Tongue (tissue), 2 donors: ENCODE measurements around the gene AJAP1. TPM values are rescaled to one million over a fixed set of nuclear protein-coding genes. Genes with fewer than 3 reads are reported as not detected.
A peak's percentile ranks its signal among the peaks of the same experiment; 100 is the strongest.
"Not testable (repeated sequence)": the region's sequence is repeated elsewhere in the genome, so short reads cannot be mapped to it uniquely, and the experiment has no call there.

Experiments
- DNase-seq: peaks from one replicate; pipeline ENCODE4 v3.0.0-alpha.2; 2015
- total RNA-seq: library from RNA; depleted of rRNA; stranded (reverse); fragments of >200 nt; gene quantifications from one replicate; pipeline ENCODE4 v1.2.3, GENCODE V29; 2014

AJAP1 gene
- total RNA-seq, 1 donor from 2014 or later, result 0.51 TPM

- DNase-seq, result peak; percentile 92
Observed at GRCh38 chr1:4657960-4658541, 3.6 kb downstream of the AJAP1 start.

GRCh38 chr1:4658643-4659628, 4.5 kb downstream of the AJAP1 start:
- peak; percentile 37 for DNase-seq

DNA sequence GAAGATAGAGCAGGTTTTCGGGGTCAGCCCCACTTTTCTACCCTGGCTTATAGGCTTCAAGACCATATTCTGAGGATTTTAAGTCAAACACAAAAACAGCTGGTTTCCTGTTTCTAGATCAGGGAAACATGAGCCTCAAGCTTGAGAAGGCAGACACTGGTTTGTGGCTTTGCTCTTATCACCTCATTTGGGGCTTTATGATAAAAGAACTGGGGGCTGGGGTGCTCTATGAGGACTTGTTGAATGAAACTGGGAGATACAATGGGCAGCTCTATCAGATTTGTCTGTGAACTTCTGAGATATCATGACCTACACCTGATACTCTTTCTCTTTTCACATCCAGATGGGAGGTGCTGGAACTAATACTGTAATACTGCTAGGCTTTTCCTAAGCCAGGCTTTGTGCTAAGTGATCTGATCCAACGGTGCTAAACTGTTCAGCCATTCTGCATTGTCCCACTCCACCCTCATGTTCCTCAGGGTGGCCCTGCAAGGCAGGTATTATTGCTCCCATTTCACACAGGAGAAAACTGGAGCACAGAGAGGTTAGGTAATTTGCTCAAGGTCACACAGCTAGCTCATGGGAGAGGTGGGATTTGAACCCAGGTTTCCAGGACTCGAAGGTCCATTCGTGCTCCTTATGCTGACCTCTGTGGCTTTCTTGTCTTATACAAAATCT, 6.6 kb downstream of the AJAP1 start:
- no peak for DNase-seq

- no peak for DNase-seq
Observed at GRCh38 chr1:4661595-4661917, 7.1 kb downstream of the AJAP1 start.

DNA sequence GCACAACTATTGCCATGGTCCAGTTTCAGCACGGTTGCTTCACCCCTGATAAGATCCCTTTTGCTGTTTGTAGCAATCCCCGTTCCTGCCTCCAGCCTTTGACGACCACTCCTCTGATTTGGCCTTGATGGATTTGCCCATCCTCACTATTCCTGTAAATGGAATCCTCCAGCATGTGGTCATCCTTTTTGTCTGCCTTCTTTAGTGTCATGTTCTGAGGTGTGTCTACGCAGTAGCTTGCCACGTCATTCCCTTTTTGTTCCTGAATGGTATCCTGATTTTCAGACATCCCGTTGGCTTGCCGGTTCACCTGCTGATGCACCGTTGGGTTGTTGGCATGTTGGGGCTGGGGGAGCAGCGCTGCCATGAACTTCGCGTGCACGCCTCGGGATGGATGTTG, 7.8 kb downstream of the AJAP1 start:
- no peak for DNase-seq

DNA sequence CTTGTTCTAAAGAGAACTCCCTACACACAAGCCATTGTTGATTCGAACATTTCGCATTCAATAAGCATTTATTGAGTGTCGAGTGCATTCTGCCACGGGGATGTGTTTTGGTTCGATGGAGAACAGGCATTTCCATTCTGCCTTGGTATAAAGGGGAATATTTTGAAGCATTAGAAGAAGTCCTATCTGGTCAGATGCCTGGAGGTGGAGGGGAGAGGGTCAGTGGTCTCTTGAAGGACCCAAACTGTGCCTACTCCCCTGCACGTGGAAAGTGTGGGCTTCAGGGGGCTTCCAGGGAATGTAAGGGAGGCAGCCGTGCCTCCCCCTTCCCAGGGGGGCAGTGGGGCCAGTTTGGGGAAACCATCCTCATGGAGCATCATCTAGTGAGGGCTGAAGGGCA, 8.3 kb downstream of the AJAP1 start:
- DNase-seq, result no peak

DNA sequence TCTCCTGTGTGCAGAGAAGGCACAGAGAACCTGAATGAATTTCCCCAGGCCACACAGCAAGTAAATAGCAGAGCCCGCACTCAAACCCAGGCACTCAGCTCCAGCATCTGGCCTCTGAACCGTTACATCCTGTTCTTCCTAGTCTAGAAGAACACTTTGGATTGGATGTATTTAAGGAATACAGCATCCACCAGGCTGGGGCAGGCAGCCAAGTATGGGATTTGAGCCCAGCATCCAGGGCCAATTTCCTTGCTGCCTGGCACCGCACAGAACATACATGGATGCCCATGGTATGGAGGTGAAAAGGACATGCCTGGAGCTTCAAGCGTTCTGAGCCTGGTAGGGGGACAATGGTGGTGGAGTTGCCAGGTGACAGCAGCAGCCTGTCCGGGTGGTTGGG, 9.7 kb downstream of the AJAP1 start:
- peak; percentile 34 for DNase-seq

DNA sequence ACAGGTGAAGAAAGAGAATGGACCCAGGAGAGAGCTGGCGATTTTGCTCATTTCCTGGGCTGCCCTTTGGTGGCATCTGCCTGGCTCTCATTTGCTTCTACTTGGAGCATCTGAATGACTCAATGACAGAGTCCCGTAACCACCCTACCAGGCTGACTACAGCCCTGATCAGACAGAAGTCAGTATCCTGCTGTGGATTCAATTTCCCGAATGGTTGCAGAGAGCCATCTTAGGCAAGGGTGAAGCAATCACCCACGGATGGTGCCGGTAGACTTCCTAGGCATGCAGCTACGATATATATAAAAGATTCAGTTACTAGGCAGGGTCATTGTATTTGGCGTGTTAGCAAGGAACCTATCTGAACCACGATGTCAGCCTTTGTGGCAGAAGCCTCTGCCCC, 10.2 kb downstream of the AJAP1 start:
- no peak for DNase-seq

DNA sequence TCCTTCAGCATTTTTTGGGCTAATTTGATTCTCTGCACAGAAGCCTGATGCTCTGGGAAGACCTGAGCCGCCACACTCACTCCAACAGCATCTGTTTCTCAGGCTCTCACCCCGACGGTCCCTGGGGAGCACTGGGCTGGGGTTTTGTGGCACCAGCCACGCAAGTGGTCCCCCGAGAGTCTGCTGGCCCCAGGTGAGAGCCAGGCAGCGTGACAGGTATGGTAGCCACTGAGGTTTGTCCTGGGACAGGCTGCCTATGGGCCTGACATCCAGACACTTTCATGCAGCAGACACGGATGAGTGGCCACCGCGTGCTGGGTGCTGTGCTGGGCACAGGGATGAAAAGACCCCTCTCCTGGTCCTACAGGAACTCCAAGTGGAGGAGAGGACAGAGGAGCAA, 11.0 kb downstream of the AJAP1 start:
- no peak for DNase-seq

- DNase-seq, result not testable (repeated sequence)
Observed at GRCh38 chr1:4666683-4667082, 12.3 kb downstream of the AJAP1 start.

GRCh38 chr1:4668743-4669700, 14.6 kb downstream of the AJAP1 start:
- no peak for DNase-seq

- no peak for DNase-seq
Observed at GRCh38 chr1:4670265-4670664, 15.9 kb downstream of the AJAP1 start.

DNA sequence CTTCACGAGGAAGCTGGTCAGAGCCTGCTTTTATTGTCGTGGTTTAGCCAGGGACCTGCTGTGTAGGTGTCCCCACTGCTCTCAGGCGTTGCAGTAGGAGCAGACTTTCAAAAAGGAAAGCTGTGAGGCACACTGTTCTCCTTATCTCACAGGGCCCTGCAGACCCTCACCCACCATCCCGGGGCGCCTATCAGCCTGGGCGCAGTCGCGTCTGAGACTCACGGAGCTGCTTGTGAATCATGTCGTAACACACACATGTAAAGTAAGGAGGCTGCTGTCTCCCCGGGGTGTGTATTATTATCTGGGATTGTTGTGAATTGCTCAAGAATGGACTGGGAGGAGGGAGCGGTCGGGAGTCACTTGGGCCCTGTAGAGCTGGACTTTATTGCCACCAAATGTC, 17.4 kb downstream of the AJAP1 start:
- DNase-seq, result no peak

GRCh38 chr1:4673494-4673893, 19.1 kb downstream of the AJAP1 start:
- DNase-seq, result no peak

DNA sequence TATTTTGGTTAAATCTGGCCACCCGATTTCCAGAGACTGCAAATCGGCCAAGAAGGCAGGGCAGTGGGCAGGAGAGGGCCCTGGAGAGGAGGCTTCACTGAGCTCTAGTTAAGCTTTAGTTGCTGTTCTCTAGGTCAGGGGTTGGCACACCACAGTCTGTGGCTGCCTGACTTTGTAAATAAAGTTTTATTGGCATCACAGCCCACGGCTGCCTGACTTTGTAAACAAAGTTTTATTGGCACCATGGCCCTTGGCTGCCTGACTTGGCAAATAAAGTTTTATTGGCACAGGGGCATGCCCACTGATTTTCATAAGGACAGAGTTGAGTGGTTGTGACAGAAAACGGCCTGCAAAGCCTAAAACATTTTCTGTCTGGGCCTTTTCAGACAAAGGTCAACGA, 19.7 kb downstream of the AJAP1 start:
- DNase-seq, result no peak

DNA sequence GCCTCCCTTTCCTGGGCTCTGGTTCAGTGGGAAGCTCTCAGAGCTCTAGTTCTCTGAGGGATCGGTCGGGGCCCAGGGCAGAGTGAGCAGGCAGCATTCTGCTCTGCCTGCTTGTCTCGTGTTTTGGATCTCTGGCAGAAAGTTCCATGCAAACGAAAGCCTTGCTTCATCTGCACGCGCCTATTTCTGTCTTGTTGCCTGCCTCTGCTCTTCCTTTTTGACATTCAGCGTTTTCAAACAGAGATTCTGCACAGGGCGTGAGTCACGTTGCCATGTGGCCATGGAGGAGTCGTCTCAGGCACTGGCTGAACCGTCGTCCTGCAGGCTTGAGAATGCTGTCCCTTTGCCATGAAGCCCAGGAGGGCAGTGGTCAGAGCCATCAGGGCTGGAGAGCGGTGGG, 20.3 kb downstream of the AJAP1 start:
- no peak for DNase-seq

- DNase-seq, result no peak
Observed at GRCh38 chr1:4675454-4676186, 21.2 kb downstream of the AJAP1 start.

- peak; percentile 76 for DNase-seq
Observed at GRCh38 chr1:4676253-4676652, 21.8 kb downstream of the AJAP1 start.

DNA sequence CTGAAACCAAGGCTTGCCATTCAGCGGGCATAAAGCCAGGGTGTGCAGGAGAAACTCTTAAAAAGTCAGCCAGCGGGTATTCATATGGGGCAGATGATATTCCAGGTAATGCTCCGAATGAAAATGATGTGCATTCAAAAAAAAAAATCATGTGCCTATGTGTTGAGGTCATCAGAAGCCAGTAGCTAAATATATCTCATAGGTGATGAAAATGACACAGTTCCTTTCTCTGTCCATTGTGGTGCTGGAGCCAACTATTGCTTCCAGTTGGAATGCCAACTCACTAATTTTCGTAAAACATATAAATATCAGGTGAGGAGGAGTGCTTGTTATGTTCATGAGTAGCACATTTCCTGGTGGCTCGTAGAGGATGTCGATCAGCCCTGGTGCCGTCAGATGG, 23.2 kb downstream of the AJAP1 start:
- no peak for DNase-seq

DNA sequence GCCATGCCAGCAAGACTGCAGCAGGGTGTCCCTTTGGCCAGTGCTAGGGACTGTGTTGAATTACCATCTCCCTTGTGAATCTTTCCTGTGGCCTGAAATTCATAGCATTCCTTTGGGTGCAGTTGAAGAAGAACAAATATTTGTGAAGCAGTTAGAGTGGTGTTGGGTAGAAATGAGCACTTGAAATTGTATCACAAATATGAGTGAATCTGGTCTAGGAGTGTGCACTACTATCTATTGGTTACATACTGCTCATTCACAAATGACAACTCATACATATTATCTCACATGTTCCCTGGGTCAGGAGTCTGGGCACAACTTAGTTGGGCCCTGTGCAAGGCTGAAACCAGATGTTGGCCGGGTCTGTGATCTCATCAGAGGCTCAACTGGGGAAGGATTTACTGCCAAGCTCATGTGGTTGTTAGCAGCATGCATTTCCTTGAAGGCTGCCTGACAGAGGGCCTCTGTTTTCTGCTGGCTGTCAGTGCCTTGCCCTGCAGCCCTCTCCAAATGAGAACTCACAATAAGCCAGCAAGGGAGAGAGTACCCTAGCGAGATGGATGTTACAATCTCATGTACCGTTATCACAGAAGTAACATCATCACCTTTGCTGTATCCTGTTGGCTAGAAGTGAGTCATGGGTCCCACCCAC, 23.8 kb downstream of the AJAP1 start:
- DNase-seq, result no peak

DNA sequence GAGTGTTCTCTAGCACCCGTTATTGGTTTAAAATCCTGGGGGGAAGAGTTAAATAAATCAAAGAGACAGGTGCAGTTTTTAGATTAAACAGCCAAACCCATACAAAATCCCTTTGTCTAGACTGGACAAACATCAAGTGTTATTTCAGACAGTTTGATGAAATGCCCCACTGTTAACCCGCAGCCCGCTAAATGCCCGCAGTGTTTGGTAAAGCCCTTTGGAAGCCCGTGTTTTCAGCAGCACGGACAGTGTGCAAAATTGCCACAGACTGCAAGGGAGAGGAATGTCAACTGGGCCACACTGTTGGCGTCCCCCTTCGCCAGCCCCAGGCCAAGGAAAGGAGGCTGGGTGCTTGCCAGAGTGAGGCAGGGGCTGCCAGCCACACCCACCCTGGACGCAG, 26.6 kb downstream of the AJAP1 start:
- DNase-seq, result no peak
